Chondrocyte (in vitro differentiated cells): ENCODE data around the gene ALDH1A2. TPM values are rescaled to one million over a fixed set of nuclear protein-coding genes. Genes with fewer than 3 reads are reported as not detected.

Source experiments
- DNase-seq: peaks from one replicate; pipeline ENCODE4 v3.0.0; 2021; ENCODE audit warnings: mixed read lengths, low spot score
- H3K27ac Mint-ChIP-seq: one replicate; pipeline ENCODE4 v1.8.0; 2021; ENCODE audit warnings: mild to moderate bottlenecking, moderate library complexity, mixed read lengths; ENCODE audit not compliant: unreplicated experiment
- H3K27me3 Mint-ChIP-seq: 2 replicates; pipeline ENCODE4 v1.8.0; 2021; ENCODE audit warnings: low read depth, mixed read lengths
- H3K36me3 Mint-ChIP-seq: 2 replicates; pipeline ENCODE4 v1.8.0; 2021; ENCODE audit warnings: low read depth, mixed read lengths
- H3K4me1 Mint-ChIP-seq: 2 replicates; pipeline ENCODE4 v1.8.0; 2021; ENCODE audit warnings: low read depth, mild to moderate bottlenecking, mixed read lengths
- H3K4me3 Mint-ChIP-seq: one replicate; pipeline ENCODE4 v1.8.0; 2021; ENCODE audit warnings: mild to moderate bottlenecking, moderate library complexity, mixed read lengths; ENCODE audit not compliant: unreplicated experiment
- H3K9me3 Mint-ChIP-seq: 2 replicates; pipeline ENCODE4 v1.8.0; 2021; ENCODE audit warnings: low read depth, mixed read lengths
- total RNA-seq: library from RNA; stranded (reverse); gene quantifications from 3 replicates; pipeline ENCODE4 v1.2.1, GENCODE V29; 2021
- TF ChIP-seq, protein P1 (sequence below): fragments of 200-600 bp; sonication (generic); IDR thresholded peaks from 2 replicates; pipeline ENCODE4 v1.5.0; 2021; ENCODE audit warnings: antibody characterized with exemption, mild to moderate bottlenecking, moderate library complexity

The ALDH1A2 gene
- total RNA-seq, 1 donor from 2014 or later, result not detected

DNA sequence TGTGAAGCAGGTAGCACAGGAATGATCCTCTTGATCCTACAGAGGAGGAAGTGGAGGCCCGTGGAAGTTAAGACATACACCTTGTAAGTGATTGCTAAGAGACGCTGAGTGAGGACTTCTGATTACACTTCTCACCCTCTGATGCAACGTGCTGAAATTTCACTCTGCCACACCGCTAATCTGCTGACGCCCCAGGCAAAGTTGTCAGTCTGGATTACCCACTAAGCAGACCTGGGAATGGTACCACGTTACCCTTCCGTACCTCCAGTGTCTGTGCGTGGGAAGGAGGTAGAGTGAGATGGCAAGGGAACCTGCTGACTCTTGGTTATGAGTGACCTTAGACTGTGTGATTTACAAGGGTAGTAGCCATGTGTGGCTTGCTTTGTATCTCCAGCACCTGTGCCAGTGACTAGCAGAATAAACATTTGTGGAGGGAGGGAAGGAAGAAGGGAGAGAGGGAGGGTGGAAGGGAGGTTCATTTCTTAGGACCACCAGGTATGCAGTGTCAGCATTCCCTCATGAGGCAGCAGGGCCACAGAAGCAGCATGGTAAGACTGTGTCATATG lies 115.0 kb downstream of the ALDH1A2 start:
- H3K27me3 Mint-ChIP-seq, result peaks cover 12% of the 10 kb centered on the region
- no peak overlapping the region for H3K4me3 Mint-ChIP-seq
- H3K9me3 Mint-ChIP-seq, result no peaks in the 10 kb centered on the region
- TF ChIP-seq, protein P1, sequence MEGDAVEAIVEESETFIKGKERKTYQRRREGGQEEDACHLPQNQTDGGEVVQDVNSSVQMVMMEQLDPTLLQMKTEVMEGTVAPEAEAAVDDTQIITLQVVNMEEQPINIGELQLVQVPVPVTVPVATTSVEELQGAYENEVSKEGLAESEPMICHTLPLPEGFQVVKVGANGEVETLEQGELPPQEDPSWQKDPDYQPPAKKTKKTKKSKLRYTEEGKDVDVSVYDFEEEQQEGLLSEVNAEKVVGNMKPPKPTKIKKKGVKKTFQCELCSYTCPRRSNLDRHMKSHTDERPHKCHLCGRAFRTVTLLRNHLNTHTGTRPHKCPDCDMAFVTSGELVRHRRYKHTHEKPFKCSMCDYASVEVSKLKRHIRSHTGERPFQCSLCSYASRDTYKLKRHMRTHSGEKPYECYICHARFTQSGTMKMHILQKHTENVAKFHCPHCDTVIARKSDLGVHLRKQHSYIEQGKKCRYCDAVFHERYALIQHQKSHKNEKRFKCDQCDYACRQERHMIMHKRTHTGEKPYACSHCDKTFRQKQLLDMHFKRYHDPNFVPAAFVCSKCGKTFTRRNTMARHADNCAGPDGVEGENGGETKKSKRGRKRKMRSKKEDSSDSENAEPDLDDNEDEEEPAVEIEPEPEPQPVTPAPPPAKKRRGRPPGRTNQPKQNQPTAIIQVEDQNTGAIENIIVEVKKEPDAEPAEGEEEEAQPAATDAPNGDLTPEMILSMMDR, result no peak
- no peak for DNase-seq
- no peaks in the 10 kb centered on the region for H3K4me1 Mint-ChIP-seq
- no peak overlapping the region for H3K27ac Mint-ChIP-seq
- no peaks in the 10 kb centered on the region for H3K36me3 Mint-ChIP-seq

DNA sequence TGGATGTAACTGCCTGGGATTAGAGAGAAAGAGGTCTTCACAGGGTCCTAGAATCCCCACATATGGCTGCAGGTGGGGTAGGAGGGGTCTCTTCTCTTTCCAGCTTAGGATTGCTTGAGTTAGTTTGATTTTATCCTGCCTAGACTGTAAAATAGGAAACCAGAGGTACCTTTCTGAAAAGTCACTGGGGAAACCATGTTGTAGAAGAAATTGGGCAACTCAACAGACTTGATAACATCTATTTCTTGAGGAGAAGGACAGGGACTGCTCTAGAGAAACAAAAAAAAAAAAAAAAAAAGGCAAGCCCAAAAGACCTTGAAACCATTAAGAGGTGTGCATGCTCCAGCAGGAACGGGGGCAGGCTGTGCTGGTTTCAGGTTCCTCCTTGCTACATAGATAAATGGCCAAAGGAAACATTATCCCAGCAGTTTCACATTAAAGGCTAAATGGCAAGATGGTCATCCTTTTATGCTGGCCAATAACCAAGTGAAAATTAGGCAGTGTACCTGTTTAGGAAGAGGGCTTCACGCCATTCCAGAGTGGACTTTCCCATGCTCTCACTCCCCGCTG lies 116.1 kb downstream of the ALDH1A2 start:
- DNase-seq, result no peak
- Mint-ChIP-seq H3K27ac (no peak overlapping the region), H3K27me3 (peaks cover 12% of the 10 kb centered on the region), H3K9me3 (no peaks in the 10 kb centered on the region), H3K36me3 (no peaks in the 10 kb centered on the region), H3K4me3 (no peak overlapping the region), H3K4me1 (no peaks in the 10 kb centered on the region)
- TF ChIP-seq, protein P1, result no peak

DNA sequence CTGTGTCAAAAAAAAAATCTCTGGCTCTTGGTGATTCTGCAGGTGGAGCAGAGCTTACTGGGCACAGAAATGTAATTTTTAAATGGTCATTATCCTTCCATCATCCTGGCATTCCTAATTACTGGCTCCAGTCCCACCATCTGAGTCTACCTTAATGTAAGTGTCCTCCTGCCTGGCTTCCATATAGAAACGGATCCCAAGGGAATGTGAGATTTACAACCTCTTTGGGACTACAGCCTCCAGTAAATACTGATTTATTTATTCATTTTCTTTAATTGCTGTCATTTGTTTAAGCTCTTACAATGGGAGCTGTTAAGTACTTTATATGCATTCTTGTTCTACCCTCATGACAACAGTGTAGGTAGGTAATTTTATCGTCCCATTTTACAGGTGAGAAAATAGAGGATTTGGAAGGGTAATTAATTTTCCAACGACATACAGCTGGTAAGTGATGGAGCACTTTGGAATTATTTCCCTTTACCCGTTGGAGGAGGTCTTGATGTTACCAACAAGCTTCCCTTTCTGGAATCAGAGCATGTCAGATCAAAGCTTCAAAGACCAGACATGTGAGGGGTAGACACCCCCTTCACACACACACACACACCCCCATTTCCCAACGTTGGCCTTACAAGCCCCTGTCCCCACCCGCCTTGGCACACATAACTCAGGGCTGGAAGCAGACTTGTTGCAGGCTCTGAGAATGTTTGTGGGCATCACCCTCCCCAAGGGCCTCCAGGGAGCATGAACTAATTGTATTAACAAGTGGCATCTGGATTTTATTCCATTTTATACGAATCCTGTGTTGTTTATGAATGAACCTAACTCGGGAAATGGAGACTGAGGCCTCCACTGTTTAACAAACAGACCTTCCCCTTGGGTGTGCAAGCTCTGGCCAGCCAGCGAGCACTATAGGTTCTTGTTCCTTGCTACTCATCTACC lies 116.9 kb downstream of the ALDH1A2 start:
- TF ChIP-seq, protein P1, result no peak
- H3K4me1 Mint-ChIP-seq, result no peaks in the 10 kb centered on the region
- H3K36me3 Mint-ChIP-seq, result no peaks in the 10 kb centered on the region
- H3K27me3 Mint-ChIP-seq, result peaks cover 10% of the 10 kb centered on the region
- H3K9me3 Mint-ChIP-seq, result no peaks in the 10 kb centered on the region
- H3K4me3 Mint-ChIP-seq, result no peak overlapping the region
- DNase-seq, result no peak
- H3K27ac Mint-ChIP-seq, result no peak overlapping the region

DNA sequence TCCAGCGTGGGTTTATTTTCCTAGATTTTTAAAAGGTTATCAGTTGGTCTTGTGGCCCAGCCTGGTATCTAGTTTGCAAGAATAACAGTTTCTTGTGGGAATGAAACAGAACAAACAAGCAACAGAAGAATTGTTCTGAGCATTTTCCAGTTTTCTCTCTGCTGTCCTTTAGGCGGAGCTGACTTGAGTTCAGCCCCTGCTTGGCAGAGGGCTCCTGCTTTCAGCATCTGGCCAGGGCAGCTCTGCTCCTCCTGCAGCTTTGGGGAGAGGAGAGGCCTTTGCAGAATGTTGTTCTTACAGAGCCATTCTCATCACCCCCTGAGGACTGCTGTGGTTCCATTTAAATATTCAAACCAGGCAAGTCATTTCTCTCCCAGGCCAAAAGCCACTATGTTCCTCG lies 117.7 kb downstream of the ALDH1A2 start:
- H3K4me1 Mint-ChIP-seq, result no peaks in the 10 kb centered on the region
- H3K27me3 Mint-ChIP-seq, result peaks cover 11% of the 10 kb centered on the region
- H3K9me3 Mint-ChIP-seq, result no peaks in the 10 kb centered on the region
- DNase-seq, result no peak
- H3K4me3 Mint-ChIP-seq, result no peak overlapping the region
- TF ChIP-seq, protein P1, result no peak
- H3K36me3 Mint-ChIP-seq, result no peaks in the 10 kb centered on the region
- H3K27ac Mint-ChIP-seq, result no peak overlapping the region

DNA sequence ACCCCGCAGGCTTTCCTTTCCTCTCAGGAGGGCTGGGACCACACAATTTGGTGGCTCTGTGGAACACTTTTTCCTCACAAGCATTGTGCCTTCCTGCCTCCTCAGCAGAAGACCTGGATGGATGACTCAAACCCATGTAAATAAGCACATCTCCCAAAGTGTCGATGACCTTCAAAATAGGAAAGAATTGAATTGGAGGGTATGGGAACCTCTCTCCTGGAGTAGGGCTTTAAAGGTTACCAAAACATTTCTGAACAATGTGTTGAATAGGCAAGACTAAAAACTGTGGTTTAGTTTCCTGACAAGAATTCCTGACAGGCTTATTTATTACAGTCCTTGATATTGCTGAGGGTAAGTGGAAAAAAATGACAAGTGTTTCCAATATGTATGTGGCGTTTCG lies 118.2 kb downstream of the ALDH1A2 start:
- Mint-ChIP-seq H3K27ac (no peak overlapping the region), H3K4me3 (no peak overlapping the region), H3K36me3 (no peaks in the 10 kb centered on the region), H3K4me1 (no peaks in the 10 kb centered on the region), H3K9me3 (no peaks in the 10 kb centered on the region), H3K27me3 (peaks cover 13% of the 10 kb centered on the region)
- no peak for DNase-seq
- TF ChIP-seq, protein P1, result no peak
